ENCODE data around the gene ALKBH8. TPM values are rescaled to one million over a fixed set of nuclear protein-coding genes. Genes with fewer than 3 reads are reported as not detected.
"Not testable (repeated sequence)": the region's sequence is repeated elsewhere in the genome, so short reads cannot be mapped to it uniquely, and the experiment has no call there.

The ALKBH8 gene
- total and polyA plus RNA-seq, 5 donors, result 3.1 to 8.3 (median 6.5) TPM

- intact Hi-C loops (cut with DNase I), result no loop called here
- no peak overlapping the region for H3K27ac ChIP-seq (ENCODE audit: low read length)
- no peaks in the 10 kb centered on the region for H3K4me1 ChIP-seq (ENCODE audit: control insufficient read depth, insufficient read depth, low read length)
- DNase-seq (no peak), ATAC-seq (no peak)
- no peak overlapping the region for H3K4me3 ChIP-seq (ENCODE audit: low read length)
- WGBS, result 35% methylated on average over 5 of the region's 5 CpGs
- no peaks in the 10 kb centered on the region for H3K9me3 ChIP-seq (ENCODE audit: control insufficient read depth, low read length)
- H3K27me3 ChIP-seq (ENCODE audit: control insufficient read depth, insufficient read depth), result no peaks in the 10 kb centered on the region
These were observed 27.3 kb upstream of the ALKBH8 start for GRCh38 chr11:107592813-107593212.

DNA sequence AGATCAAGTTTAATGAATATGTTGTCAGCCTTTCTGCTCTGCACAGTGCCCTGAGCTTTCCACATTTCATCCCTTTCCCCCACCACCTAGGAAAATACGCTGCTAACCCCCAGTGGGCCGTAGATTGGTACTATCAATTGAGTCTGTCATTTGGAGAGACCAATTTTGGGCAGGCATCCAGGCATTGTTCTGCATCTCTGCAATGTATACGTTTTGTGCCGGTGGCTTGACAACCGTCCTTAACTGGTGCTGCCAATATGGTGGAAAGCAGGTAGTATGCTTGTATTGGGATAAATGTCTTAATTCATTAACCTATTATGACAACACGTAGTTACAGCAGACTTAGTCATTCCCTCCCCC, 26.7 kb upstream of the ALKBH8 start:
- ATAC-seq (no peak), DNase-seq (no peak)
- H3K4me3 ChIP-seq (ENCODE audit: low read length), result peak overlapping the region; percentile 50
- H3K27me3 ChIP-seq (ENCODE audit: control insufficient read depth, insufficient read depth), result no peaks in the 10 kb centered on the region
- WGBS, result 14% methylated on average over 6 of the region's 6 CpGs
- H3K4me1 ChIP-seq (ENCODE audit: control insufficient read depth, insufficient read depth, low read length), result no peaks in the 10 kb centered on the region
- H3K9me3 ChIP-seq (ENCODE audit: control insufficient read depth, low read length), result no peaks in the 10 kb centered on the region
- intact Hi-C loops (cut with DNase I), result no loop called here
- H3K27ac ChIP-seq (ENCODE audit: low read length), result no peak overlapping the region

GRCh38 chr11:107591378-107592230, 26.1 kb upstream of the ALKBH8 start:
- Histone ChIP-seq H3K9me3 (ENCODE audit: control insufficient read depth, low read length) (no peaks in the 10 kb centered on the region), H3K27me3 (ENCODE audit: control insufficient read depth, insufficient read depth) (no peaks in the 10 kb centered on the region), H3K4me1 (ENCODE audit: control insufficient read depth, insufficient read depth, low read length) (no peaks in the 10 kb centered on the region), H3K27ac (ENCODE audit: low read length) (no peak overlapping the region), H3K4me3 (ENCODE audit: low read length) (peak overlapping the region; percentile 50)
- ATAC-seq (peak; percentile 55 to 61), DNase-seq (peak; percentile 8 to 56 (median 47))
- intact Hi-C loops (cut with DNase I), result no loop called here
- whole genome bisulfite sequencing, result 1% methylated on average over 49 of the region's 49 CpGs

DNA sequence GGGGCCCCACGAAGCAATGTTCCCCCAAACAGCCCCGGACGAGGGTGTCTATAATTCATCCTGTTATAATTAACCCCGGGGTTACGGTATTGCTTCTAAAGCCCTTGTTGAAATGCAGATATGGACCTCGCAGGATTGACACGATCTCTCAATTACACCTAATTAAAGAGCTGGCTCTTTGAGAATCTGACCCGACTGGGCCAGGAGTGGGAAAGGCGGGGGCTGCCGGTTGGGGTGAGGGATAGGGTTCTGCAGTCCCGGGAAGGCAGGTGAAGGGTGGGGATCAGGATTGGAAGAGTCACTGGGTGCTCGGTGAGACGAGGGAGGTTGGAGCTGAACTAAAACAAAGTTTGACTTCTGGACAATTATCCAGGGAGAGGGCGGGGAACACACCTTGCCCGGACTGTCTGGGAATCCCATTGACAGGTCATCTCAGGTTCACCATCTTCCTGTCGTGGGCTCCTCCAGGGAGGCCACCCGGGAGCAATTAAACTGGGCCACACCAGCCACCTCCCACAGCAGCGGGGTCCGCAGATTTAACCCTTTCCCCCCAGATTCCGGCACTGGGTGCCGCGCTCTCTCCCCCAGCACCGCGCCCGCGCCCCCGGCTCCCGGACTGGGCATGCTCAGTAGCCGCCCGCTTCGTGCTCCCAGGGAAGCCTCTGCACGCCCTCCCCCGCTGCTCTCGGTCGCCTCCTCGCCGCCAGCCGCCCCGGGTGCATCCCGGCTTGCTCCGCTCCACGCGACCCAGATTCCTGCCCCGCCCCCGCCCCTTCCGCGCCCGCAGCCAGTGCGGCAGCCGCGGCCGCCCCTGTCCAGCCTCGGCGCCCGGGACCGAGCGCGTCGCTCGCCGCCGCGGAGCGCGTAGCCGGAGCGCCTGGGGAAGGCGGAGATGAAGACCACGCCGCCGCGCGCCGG, 25.2 kb upstream of the ALKBH8 start, which contains the start of gene ELMOD1:
ELMOD1 (plus strand) TSS at position 688 of the 918 bp plus-strand sequence. CDS start 27,043 bp downstream, outside the sequence.
- H3K4me3 ChIP-seq (ENCODE audit: low read length), result peak within 1 kb of the TSS; percentile 50
- ATAC-seq (peak; percentile 92 to 95), DNase-seq (peak; percentile 61 to 89 (median 87))
- no peaks in the 10 kb centered on the region for H3K4me1 ChIP-seq (ENCODE audit: control insufficient read depth, insufficient read depth, low read length)
- intact Hi-C loops (cut with DNase I), result no loop called here
- no peaks in the 10 kb centered on the region for H3K27me3 ChIP-seq (ENCODE audit: control insufficient read depth, insufficient read depth)
- WGBS, result under 1% methylated on average over 74 of the region's 74 CpGs
- H3K27ac ChIP-seq (ENCODE audit: low read length), result no peak within 1 kb of the TSS
- no peaks in the 10 kb centered on the region for H3K9me3 ChIP-seq (ENCODE audit: control insufficient read depth, low read length)

- Histone ChIP-seq H3K9me3 (ENCODE audit: control insufficient read depth, low read length) (no peaks in the 10 kb centered on the region), H3K27me3 (ENCODE audit: control insufficient read depth, insufficient read depth) (no peaks in the 10 kb centered on the region), H3K4me1 (ENCODE audit: control insufficient read depth, insufficient read depth, low read length) (no peaks in the 10 kb centered on the region), H3K4me3 (ENCODE audit: low read length) (no peak overlapping the region), H3K27ac (ENCODE audit: low read length) (no peak overlapping the region)
- DNase-seq (no peak), ATAC-seq (no peak)
- intact Hi-C loops (cut with DNase I), result no loop called here
- WGBS, result 62% methylated on average over 5 of the region's 5 CpGs
These were observed 21.9 kb upstream of the ALKBH8 start for GRCh38 chr11:107587306-107587979.

DNA sequence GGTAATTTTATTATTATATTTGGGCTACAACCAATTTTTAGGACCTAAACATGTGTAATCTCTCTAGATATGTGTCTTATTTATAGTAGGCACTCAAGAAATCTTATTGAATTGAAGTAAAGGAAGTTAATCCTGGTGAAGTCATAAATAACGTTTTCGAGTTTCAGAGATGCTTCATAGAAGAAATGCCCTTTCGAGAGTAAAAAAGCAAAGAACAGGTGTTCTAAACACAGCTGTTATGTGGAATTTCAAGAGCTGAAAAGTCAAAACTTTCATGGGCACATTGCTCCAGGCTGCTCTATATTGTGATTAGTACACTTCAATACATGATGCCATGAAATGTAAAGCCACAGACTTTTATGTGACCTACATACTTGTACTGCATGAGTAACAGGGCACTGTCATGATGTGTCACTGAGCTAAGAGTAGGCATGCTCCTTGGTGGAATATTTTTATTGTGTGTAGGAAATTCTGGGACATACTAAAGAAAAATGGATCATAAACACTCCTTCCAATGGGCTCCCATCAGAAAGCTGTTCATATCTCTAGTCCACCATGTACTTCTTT, 18.2 kb upstream of the ALKBH8 start:
- Histone ChIP-seq H3K4me3 (ENCODE audit: low read length) (no peak overlapping the region), H3K4me1 (ENCODE audit: control insufficient read depth, insufficient read depth, low read length) (no peaks in the 10 kb centered on the region), H3K9me3 (ENCODE audit: control insufficient read depth, low read length) (no peaks in the 10 kb centered on the region), H3K27me3 (ENCODE audit: control insufficient read depth, insufficient read depth) (no peaks in the 10 kb centered on the region), H3K27ac (ENCODE audit: low read length) (no peak overlapping the region)
- 78% methylated on average over 3 of the region's 3 CpGs for WGBS
- ATAC-seq (no peak), DNase-seq (no peak)
- intact Hi-C loops (cut with DNase I), result no loop called here

- DNase-seq, result no peak
- Histone ChIP-seq H3K4me3 (ENCODE audit: low read length) (no peak overlapping the region), H3K4me1 (ENCODE audit: control insufficient read depth, insufficient read depth, low read length) (no peaks in the 10 kb centered on the region), H3K9me3 (ENCODE audit: control insufficient read depth, low read length) (no peaks in the 10 kb centered on the region), H3K27me3 (ENCODE audit: control insufficient read depth, insufficient read depth) (no peaks in the 10 kb centered on the region), H3K27ac (ENCODE audit: low read length) (no peak overlapping the region)
- WGBS, result 51% methylated on average over 3 of the region's 3 CpGs
- intact Hi-C loops (cut with DNase I), result no loop called here
- no peak for ATAC-seq
These were observed 15.6 kb upstream of the ALKBH8 start for GRCh38 chr11:107581147-107581546.

GRCh38 chr11:107579169-107579568, 13.6 kb upstream of the ALKBH8 start:
- H3K27ac ChIP-seq (ENCODE audit: low read length); DNase-seq; H3K9me3 ChIP-seq (ENCODE audit: control insufficient read depth, low read length); H3K27me3 ChIP-seq (ENCODE audit: control insufficient read depth, insufficient read depth); ATAC-seq; H3K4me1 ChIP-seq (ENCODE audit: control insufficient read depth, insufficient read depth, low read length); H3K4me3 ChIP-seq (ENCODE audit: low read length): not testable (repeated sequence)
- intact Hi-C loops (cut with DNase I), result loop anchor here in 3 of 4 donors (5.0 to 10.0 kb wide), 4 partner anchors 108 to 196 kb away; no protein-coding TSS in a partner anchor
- WGBS, result 96% methylated on average over 2 of the region's 2 CpGs

- ATAC-seq (no peak), DNase-seq (no peak)
- Histone ChIP-seq H3K9me3 (ENCODE audit: control insufficient read depth, low read length) (no peaks in the 10 kb centered on the region), H3K27ac (ENCODE audit: low read length) (no peak overlapping the region), H3K4me1 (ENCODE audit: control insufficient read depth, insufficient read depth, low read length) (no peaks in the 10 kb centered on the region), H3K27me3 (ENCODE audit: control insufficient read depth, insufficient read depth) (no peaks in the 10 kb centered on the region), H3K4me3 (ENCODE audit: low read length) (no peak overlapping the region)
- WGBS, result 73% methylated on average over 6 of the region's 6 CpGs
- intact Hi-C loops (cut with DNase I), result loop anchor here in 3 of 4 donors (5.0 to 10.0 kb wide), 4 partner anchors 110 to 197 kb away; no protein-coding TSS in a partner anchor
These were observed 11.8 kb upstream of the ALKBH8 start for GRCh38 chr11:107577346-107577711.

DNA sequence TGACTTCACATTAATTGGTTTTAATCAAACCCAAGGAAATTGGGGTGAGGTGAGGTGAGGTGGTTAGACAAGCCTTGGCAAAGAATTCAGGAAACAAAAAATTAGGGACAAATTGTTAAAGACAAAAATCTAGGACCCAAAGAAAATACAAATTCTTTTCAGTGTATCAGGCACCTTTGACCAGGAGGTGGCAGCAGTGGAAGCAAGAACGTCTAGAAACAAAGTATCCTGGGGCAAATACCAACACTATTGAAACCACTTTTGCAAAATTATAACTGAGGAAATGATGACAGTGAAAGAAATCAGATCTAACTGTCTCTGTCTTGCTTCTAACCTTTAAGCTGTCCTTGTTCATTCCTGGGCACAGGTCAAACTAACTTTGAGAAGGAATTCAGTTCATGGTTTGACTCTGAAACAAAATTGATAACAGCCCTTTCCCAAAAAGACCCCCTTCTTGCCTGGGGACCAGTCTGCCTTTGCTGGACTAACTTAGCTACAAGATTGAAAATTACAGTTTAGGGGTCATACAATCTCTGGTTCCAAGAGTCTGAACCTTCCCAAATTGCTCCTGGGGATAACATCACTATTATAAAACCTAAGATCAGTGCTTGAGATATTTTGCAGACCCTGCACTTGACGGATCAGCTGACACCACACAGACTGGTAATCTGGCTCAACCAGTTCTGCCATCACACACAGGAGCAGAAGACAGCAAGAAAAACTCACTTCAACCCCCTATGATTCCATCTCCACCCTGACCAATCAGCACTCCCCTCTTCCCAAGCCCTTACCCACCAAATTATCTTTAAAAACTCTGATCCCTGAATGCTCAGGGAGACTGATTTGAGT, 11.2 kb upstream of the ALKBH8 start:
- H3K9me3 ChIP-seq (ENCODE audit: control insufficient read depth, low read length); H3K4me1 ChIP-seq (ENCODE audit: control insufficient read depth, insufficient read depth, low read length); H3K27me3 ChIP-seq (ENCODE audit: control insufficient read depth, insufficient read depth); H3K27ac ChIP-seq (ENCODE audit: low read length); H3K4me3 ChIP-seq (ENCODE audit: low read length): not testable (repeated sequence)
- intact Hi-C loops (cut with DNase I), result loop anchor here in 3 of 4 donors (5.0 to 10.0 kb wide), 4 partner anchors 111 to 198 kb away; no protein-coding TSS in a partner anchor
- WGBS, result 23% methylated on average over 2 of the region's 2 CpGs
- peak in 1 of 2 donors; percentile 35 for ATAC-seq
- peak in 2 of 3 donors; percentile 57 to 85 for DNase-seq
